ENCODE results near the gene MCF2L. TPM values are rescaled to one million over a fixed set of nuclear protein-coding genes. Genes with fewer than 3 reads are reported as not detected.
"Not testable (repeated sequence)": the region's sequence is repeated elsewhere in the genome, so short reads cannot be mapped to it uniquely, and the experiment has no call there.

The MCF2L gene
- total RNA-seq, 1 donor from 2014 or later, result 8.3 TPM

- DNase-seq (ENCODE audit: low read depth), result no peak
These were observed 47.0 kb downstream of the MCF2L start for GRCh38 chr13:113015826-113016525.

GRCh38 chr13:113016526-113017295, 47.7 kb downstream of the MCF2L start:
- no peak for DNase-seq (ENCODE audit: low read depth)

- DNase-seq (ENCODE audit: low read depth), result no peak
These were observed 48.6 kb downstream of the MCF2L start for GRCh38 chr13:113017506-113018215.

- DNase-seq (ENCODE audit: low read depth), result no peak
These were observed 49.9 kb downstream of the MCF2L start for GRCh38 chr13:113018676-113019465.

GRCh38 chr13:113020323-113021080, 51.5 kb downstream of the MCF2L start:
- DNase-seq (ENCODE audit: low read depth), result no peak

- DNase-seq (ENCODE audit: low read depth), result no peak
These were observed 52.4 kb downstream of the MCF2L start for GRCh38 chr13:113021391-113021790.

GRCh38 chr13:113021811-113022210, 52.8 kb downstream of the MCF2L start:
- no peak for DNase-seq (ENCODE audit: low read depth)

- no peak for DNase-seq (ENCODE audit: low read depth)
These were observed 53.4 kb downstream of the MCF2L start for GRCh38 chr13:113022391-113022744.

GRCh38 chr13:113022745-113023574, 53.9 kb downstream of the MCF2L start:
- DNase-seq (ENCODE audit: low read depth), result no peak

GRCh38 chr13:113023694-113024430, 54.8 kb downstream of the MCF2L start:
- DNase-seq (ENCODE audit: low read depth), result no peak

- DNase-seq (ENCODE audit: low read depth), result no peak
These were observed 55.5 kb downstream of the MCF2L start for GRCh38 chr13:113024466-113024865.

GRCh38 chr13:113026391-113026910, 57.4 kb downstream of the MCF2L start:
- no peak for DNase-seq (ENCODE audit: low read depth)

- no peak for DNase-seq (ENCODE audit: low read depth)
These were observed 58.1 kb downstream of the MCF2L start for GRCh38 chr13:113027095-113027494.

GRCh38 chr13:113027566-113027965, 58.6 kb downstream of the MCF2L start:
- DNase-seq (ENCODE audit: low read depth), result no peak

- no peak for DNase-seq (ENCODE audit: low read depth)
These were observed 59.5 kb downstream of the MCF2L start for GRCh38 chr13:113028336-113029060.

- no peak for DNase-seq (ENCODE audit: low read depth)
These were observed 60.0 kb downstream of the MCF2L start for GRCh38 chr13:113029061-113029445.

- no peak for DNase-seq (ENCODE audit: low read depth)
These were observed 60.7 kb downstream of the MCF2L start for GRCh38 chr13:113029487-113030258.

- DNase-seq (ENCODE audit: low read depth), result not testable (repeated sequence)
These were observed 61.2 kb downstream of the MCF2L start for GRCh38 chr13:113030259-113030640.
